ENCODE data around the gene SYNPO2L.

DNA sequence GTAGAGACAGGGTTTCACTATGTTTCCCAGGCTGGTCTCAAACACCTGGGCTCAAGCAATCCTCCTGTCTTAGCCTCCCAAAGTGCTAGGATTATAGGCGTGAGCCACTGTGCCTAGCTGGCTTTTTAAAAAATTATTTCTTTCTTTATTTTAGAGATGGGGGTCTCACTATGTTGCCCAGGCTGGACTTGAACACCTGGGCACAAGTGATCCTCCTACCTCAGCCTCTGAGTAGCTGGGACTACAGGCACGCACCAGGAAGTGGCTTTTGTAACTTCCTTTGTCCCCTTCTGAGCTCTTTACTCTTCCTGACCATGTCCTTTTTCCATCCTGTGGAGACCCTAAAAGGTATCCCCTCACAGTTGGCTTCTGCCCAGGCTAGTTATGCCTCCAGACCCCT, 12.5 kb downstream of the SYNPO2L start:
- no peak for TF ChIP-seq CTCF (IDR thresholded peaks at IDR 0.05)
- no peak for TF ChIP-seq POLR2A (IDR thresholded peaks at IDR 0.05)
